Activated CD8-positive, alpha-beta memory T cell treated with anti-CD3 and anti-CD28 coated beads, Interleukin-2, amount 50 U/mL, for 1 hour (primary cell): ENCODE measurements around the gene SRSF1.
"Not testable (repeated sequence)": the region's sequence is repeated elsewhere in the genome, so short reads cannot be mapped to it uniquely, and the experiment has no call there.

Experiments
- DNase-seq: peaks from one replicate; pipeline ENCODE4 v3.0.0-alpha.2; 2020; ENCODE audit errors: extremely low read depth

SRSF1 gene

DNA sequence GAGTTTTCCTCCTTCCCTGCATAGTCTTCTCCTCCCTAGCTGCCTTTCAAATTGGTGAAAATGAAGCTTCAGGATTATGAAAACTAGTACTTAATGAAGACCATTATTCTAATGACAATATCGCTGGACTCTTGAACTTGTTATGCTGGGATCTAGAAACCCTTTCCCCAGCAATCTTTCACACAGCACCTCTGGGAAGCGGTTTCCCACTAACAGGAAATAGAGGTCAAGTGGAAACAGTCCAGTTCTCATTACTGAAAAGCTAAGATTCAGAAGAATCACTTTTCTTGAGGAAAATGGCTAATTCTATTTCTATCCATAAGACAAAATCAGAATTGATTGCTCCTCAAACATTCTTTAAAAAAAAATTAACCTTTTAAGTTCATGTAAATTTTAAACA, 17.0 kb downstream of the SRSF1 start:
- DNase-seq = no peak

- no peak for DNase-seq
Measured at GRCh38 chr17:57988301-57989250, 18.5 kb downstream of the SRSF1 start.

DNA sequence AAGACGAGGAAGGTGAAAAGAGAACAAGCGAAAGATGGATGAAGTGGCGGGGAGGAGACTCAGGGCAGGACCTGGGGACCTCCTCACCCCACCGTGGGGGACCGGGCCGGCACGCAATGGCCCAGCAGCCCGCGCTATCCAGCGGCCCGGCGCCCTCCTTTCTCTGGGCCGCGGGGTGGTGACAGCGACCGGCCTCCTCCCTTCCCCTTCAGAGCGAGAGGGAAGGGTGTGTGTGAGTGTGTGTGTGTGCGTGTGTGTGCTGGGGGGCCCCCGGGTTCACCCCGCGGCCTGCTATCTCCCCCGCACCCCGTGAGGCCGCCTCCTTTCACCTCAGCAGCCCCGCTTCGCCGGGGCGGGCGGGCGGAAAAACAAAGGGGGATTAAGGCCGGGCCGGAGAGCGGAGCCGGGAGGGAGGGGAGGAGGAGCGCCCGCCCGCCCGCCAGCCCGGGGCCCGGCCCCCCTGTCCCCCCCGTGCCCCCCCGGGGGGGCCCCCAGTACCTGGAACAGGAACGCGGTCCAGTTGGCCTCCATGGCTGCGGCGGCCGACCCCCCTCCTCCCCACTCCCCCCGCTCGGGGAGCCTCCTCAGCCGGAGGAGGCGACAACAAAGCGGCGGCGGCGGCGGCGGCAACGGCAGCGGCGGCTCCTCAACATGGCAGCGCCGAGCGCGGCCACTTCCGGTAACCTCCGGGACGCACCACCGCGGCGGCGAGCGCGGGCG, 19.3 kb downstream of the SRSF1 start, which contains the start of gene VEZF1:
VEZF1 (minus strand) TSS at position 674 of the 720 bp plus-strand sequence; CDS start at position 531, 143 bp downstream.
- no peak for DNase-seq

DNA sequence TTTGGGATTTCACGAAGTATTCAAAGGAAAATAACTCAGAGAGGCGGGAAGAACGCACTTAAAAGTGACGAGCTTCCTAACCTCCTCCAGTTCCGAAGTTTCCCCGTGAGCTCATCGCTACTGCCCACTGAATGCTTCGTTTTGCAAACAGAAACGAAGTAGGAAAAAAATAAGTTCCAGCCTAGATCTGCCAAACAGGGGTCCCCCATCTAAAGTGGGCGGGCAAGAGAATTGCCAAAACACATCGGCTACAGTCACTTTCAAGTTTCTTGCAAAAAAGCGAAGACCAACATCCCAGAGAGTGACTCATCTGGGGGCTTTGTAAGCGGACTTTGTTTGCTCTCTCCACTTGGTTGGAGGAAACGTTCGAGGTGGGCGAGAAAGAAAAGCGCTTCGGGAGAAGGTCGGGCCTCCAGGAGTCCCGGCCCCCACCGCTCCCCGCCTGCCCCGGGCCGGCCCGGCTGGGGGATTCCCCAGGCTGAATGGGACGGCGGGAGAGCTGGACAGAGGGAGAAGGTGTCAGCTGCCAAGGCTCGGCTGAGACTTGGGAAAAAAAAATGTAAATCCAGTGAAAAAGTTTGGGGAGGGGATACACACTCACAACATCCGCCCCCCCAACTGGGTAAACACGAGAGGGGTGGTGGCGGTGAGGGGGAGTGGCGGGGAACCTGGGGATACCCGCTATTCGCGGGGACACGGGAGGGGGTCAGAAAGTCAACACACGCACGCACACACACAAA, 20.0 kb downstream of the SRSF1 start:
- no peak for DNase-seq

DNA sequence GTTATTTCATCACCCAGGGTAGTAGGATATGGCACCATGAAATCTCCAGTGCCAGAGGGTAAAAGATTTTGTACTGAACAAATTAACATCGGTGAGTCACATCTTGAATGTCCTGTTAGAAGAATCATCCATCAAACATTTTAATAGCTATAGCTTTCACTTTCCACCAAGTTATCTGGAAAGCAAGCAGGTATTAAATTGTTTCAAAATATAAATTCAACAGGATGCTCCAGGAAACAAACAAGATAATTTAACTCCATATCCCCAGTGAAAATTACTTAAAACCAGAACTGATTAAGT, 21.4 kb downstream of the SRSF1 start:
- no peak for DNase-seq

GRCh38 chr17:57984936-57985674, 21.9 kb downstream of the SRSF1 start:
- DNase-seq = no peak

- no peak for DNase-seq
Measured at GRCh38 chr17:57984261-57984890, 22.7 kb downstream of the SRSF1 start.

- DNase-seq = no peak
Measured at GRCh38 chr17:57983446-57983845, 23.6 kb downstream of the SRSF1 start.

GRCh38 chr17:57982452-57983170, 24.4 kb downstream of the SRSF1 start:
- no peak for DNase-seq

DNA sequence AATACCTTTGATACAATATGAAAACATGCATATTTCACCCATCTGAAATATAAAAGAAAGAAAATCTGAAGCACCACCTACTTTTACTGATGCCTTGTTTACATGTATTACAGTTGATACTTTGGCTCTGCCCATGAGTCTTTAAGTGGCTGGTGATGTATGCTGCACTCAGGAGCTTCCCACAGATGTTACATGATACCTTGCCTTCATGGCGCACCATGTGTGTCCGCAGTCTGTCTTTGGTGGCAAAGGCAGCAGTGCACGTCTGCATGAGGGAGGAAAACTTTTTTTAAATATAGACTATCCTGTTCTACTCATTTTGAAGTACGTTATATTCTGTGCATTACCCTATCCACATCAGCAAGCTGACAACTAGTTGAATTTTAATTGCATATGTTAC, 26.5 kb downstream of the SRSF1 start:
- no peak for DNase-seq

DNA sequence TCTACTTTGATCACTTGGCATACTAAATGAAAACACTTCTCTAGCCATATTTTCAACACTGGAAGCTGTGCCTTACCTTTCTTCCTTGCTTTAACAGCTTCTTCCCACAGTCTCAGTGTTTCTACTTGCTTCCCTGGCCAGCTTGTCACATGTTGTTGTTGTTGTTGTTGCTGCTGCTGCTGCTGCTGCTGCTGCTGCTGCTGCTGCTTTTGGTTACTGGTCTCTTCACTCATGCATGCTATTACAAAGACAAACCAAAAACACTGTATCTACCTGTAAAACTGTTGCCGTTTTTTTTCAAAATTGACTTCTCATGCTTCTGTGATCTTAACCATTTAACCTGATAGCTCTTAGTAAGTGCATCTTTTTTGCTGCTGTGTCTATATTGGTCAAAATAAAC, 28.0 kb downstream of the SRSF1 start:
- no peak for DNase-seq

- no peak for DNase-seq
Measured at GRCh38 chr17:57976594-57976993, 30.5 kb downstream of the SRSF1 start.

GRCh38 chr17:57975044-57975443, 32.0 kb downstream of the SRSF1 start:
- no peak for DNase-seq

DNA sequence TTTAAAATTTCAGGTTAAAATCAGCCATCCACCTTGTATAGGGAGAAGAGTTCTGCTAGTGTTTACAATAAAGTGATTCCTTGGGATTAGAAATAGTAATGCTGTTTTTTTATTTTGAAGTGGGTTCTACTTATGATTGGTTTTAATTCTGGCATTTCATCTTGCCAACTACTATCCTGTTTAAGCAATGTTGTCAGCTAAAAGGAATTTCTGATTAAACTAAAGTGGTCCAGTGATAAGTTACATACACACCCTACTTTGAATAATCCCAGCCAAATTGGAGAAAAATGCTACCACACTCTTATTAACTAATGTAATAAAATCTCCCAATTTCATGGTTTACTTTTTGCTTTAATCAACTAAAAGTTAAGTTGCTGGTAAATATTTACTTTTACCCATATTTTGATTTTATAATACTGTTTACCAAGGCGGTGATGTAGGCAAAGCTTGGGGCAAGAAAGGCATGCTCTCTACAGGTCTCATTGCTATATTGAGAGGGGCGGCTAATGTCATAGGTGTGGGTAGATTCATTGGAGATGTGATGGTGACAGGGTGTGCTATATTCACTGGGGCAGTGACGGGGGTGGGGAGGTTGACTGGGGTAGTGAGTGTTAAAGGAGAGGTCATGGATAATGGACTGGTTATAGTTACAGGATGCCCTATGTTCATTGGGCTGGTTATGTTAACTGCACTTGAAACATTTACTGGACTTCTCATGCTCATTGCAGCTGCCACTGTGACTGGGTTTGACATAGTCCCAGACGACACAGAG, 32.8 kb downstream of the SRSF1 start:
- DNase-seq = not testable (repeated sequence)

DNA sequence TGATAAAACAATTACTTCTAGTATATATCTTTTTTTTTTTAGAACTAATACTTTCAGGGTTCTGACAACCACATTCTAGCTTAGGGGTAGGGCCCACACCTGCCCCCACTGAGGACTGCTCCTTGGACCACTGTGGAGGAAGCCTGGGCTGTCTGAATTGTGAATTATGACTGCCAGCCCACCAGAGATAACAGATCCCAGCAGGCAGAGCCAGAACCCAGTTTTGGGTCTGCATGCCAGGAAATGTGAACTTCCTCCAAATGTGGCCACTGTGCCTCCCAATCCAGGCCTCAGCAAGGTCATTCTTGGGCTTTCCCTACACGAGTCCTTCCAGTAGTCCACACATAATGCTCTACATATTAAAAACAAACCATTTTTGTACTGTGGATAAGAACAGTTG, 34.9 kb downstream of the SRSF1 start:
- no peak for DNase-seq

- DNase-seq = no peak
Measured at GRCh38 chr17:57971572-57971971, 35.5 kb downstream of the SRSF1 start.

DNA sequence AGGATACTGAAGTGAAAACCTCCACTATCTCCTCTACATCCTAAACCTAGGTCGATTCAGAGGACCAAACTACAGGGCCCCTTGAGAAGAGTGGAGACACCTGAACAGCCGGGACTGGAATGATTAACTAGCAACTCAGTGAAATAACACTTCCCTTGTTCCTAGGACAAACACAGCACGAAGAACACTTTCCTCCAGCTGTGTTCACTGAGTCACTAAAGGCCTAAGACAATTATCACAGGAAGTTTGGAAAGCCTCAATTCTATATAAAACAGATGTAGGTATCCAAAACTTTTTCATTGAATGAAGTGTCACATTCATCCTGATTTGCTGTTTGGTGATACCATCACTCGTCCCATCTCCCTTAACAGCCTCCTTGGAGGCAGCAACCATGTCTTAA, 36.3 kb downstream of the SRSF1 start:
- no peak for DNase-seq

GRCh38 chr17:57968456-57968855, 38.6 kb downstream of the SRSF1 start:
- DNase-seq = no peak

- no peak for DNase-seq
Measured at GRCh38 chr17:57966875-57967274, 40.2 kb downstream of the SRSF1 start.

GRCh38 chr17:57966246-57966645, 40.8 kb downstream of the SRSF1 start:
- no peak for DNase-seq
